Uterus (tissue), 2 donors: Measurements from ENCODE around the gene SLC48A1.

Source experiments
- POLR2A ChIP-seq, 2 donors: fragments of 450-650 bp; IDR thresholded peaks; one replicate each; pipeline ENCODE4 v1.6.1; 2016; ENCODE audit warnings: antibody characterized with exemption in 2 of 2, mild to moderate bottlenecking in 1 of 2, moderate library complexity in 1 of 2
- TF ChIP-seq, protein P1 (sequence below), 4 experiments: fragments of 200-600 bp in 2 of 4; fragments of 450-650 bp in 2 of 4; sonication (generic) in 2 of 4; IDR thresholded peaks; one replicate each; pipeline ENCODE4 v1.5.1; 2016 to 2019; ENCODE audit warnings: antibody characterized with exemption in 4 of 4, mild to moderate bottlenecking in 2 of 4, moderate library complexity in 1 of 4

DNA sequence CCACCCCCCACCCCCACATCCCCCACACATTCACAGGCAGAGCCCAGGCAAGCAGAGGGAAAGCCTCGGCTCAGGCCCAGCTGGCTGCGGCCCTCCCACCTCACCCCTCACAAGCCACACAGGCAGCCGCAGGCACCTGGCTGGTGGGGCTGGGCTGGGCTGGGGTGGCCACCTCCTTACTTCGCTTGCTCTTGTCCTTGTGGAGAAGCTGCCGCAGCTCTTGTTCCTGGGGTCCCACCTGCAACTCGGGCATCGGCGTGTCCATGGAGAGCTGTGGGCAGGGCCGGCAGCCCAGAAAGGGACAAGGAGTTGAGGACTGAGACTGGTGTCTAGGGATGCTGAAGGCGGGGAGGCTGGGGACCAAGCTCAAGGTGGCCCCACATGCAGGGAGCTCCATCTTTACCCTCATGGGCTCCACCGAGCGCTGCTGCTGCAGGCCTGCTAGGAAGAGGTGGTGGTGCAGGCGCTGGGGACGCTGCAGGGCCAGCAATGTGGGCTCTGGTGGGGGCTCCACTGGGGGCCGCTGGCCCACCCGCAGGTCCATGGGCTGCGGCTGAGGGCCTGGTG is 25.4 kb downstream of the SLC48A1 start:
- TF ChIP-seq, protein P1, sequence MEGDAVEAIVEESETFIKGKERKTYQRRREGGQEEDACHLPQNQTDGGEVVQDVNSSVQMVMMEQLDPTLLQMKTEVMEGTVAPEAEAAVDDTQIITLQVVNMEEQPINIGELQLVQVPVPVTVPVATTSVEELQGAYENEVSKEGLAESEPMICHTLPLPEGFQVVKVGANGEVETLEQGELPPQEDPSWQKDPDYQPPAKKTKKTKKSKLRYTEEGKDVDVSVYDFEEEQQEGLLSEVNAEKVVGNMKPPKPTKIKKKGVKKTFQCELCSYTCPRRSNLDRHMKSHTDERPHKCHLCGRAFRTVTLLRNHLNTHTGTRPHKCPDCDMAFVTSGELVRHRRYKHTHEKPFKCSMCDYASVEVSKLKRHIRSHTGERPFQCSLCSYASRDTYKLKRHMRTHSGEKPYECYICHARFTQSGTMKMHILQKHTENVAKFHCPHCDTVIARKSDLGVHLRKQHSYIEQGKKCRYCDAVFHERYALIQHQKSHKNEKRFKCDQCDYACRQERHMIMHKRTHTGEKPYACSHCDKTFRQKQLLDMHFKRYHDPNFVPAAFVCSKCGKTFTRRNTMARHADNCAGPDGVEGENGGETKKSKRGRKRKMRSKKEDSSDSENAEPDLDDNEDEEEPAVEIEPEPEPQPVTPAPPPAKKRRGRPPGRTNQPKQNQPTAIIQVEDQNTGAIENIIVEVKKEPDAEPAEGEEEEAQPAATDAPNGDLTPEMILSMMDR (IDR thresholded peaks at IDR 0.05): no peak
- TF ChIP-seq POLR2A (IDR thresholded peaks at IDR 0.05): no peak
